ENCODE results near the gene EPS8L1.
"Not testable (repeated sequence)": the region's sequence is repeated elsewhere in the genome, so short reads cannot be mapped to it uniquely, and the experiment has no call there.

Gene EPS8L1

DNA sequence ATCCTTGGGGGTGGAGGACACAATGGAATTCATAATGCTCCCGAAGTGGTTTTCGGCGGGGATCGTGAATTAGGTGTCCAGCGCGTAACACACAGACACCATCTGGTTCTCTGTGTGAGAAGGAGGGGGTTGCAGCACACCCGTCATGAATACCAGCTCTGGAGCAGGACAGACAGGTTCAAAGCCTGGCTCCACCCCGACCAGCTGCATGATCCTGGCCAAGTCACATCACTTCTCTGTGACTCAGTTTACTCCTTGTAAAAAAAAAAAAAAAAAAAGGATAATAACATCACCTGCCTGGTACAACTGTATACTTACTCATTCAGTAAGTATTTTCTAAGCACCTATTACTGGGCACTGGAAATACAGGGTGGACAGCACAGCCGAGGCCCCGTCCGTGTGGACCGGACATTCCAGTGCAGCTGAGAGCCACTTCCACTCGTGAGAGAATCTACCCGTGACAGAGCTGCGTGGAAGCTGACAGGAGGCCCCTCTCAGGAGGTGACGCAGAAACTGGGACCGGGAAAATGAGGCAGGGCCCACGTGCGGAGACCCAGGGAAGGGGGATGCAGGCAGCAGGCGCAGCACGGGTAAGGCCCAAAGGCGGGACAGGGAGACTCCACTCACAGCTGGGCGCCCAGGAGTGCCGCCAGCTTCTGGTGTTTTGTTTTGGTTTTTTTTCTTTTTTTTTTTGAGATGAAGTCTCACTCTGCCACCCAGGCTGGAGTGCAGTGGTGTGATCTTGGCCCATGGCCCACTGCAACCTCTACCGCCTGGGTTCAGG is 24.7 kb upstream of the EPS8L1 start:
- no peak for DNase-seq (ENCODE audit: low read depth)

DNA sequence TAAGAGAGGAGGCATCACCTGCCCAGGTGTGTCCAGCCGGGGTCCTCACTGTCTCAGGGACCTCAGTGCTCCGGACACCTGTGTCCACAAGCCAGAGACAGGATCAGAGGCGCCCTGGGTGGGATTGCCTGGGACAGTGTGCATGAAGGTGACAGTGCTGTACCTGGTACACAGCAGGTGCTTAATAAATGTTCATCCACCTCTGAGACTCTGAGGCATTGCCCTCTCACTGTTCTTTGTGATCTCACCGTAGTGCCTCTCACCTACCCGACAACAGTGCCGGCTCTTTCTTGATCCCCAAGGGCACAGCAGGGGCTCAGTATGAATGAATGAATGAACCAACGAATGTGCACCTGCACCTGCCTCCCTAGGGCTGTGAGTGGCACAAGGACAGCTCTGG is 21.9 kb upstream of the EPS8L1 start:
- DNase-seq (ENCODE audit: low read depth), result no peak

DNA sequence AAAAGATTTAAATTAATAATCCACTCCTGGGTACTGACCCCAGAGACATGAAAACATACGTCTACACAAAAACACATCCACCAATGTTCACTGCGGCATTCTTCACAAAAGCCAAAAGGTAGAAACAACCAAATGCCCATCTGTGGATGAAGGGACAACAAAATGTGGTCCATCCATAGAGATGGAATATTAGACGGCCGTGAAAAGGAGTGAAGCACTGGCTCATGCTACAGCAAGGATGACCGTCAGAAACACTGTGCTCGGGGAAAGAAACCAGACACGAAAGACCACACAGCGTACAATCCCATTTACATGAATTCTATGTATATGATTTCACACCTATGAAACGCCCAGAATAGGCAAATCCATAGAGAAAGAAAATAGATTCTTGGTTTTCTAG is 18.8 kb upstream of the EPS8L1 start:
- no peak for DNase-seq (ENCODE audit: low read depth)

DNA sequence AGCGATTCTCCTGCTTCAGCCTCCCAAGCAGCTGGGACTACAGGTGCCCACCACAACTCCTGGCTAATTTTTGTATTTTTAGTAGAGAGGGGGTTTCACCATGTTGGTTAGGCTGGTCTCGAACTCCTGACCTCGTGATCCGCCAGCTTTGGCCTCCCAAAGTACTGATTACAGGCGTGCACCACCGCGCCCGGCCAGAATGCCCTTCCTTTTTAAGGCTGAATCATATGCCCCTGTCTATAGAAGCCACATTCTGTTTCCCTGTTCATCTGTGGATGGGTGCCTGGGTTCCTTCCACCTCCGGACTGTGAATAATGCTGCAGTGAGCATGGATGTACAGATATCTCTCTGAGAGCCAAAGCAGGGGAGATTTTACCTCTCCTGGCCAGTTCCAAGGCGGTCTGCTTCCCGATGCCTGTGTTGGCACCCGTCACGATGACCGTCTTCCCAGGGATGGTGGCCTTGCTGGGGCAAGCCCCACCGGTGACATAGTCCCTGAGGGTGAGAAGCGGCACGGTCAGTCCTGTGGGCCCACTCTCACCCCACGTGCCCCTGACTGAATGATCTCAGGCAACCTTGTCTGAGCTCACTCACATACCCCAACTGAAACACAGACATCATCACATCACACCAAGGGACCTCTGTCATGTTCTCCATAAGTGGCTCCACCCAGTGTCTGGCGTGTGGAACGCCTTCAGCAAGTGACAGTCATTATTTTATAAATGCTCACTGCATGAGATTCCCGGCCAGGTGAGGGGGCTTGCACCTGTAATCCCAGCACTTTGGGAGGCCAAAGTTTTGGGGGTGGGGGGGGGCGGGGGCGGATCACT is 16.7 kb upstream of the EPS8L1 start:
- DNase-seq (ENCODE audit: low read depth), result no peak

DNA sequence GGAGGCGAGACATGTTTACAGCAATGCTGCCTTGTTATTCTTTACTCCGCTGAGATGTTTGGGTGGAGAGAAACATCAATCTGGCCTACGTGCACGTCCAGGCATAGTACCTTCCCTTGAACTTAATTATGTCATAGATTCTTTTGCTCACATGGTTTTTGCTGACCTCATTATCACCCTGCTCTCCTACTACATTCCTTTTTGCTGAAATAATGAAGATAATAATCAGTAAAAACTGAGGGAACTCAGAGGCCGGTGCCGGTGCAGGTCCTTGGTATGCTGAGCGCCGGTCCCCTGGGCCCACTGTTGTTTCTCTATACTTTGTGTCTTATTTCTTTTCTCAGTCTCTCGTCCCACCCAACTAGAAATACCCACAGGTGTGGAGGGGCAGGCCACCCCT is 15.4 kb upstream of the EPS8L1 start:
- not testable (repeated sequence) for DNase-seq (ENCODE audit: low read depth)

DNA sequence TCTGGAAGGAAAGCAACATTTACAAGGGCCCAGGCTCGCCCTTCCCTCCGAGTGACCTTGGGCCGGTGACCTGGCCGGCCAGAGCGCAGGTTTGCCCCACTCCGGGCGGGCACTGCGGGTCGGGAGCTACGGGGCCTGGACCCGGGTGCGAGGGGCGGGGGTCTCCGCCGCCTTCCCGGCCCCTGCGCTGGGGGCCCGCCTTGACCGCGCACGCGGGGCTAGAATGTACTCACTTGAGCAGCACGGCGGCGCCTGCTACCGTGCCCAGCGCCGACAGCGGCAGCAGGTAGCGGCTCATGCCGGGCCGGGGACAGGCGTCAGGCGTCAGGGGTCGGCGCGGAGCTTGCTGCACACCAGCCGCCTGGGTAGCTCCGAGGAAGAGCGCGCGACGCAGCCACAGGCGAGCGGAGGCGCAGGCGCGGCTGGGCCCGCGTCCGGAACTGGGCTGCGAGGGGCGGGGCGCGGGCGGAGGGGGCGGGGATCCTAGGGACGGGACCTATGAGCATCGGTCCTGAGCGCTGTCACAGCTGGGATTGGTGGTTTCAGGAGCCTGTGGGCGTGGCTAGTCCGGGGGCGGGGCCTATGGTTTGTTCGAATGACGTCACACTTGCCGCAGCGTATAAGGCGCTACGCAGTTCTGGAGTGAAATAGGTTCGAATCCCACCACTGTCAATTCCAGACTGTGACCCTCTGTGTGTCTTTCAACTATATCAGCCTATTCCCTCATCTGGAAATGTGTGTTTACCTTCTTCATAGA is 12.8 kb upstream of the EPS8L1 start, which contains the start of gene RDH13:
RDH13 (minus strand) TSS at position 414 of the 757 bp plus-strand sequence; CDS start at position 298, 116 bp downstream.
- DNase-seq (ENCODE audit: low read depth), result no peak

DNA sequence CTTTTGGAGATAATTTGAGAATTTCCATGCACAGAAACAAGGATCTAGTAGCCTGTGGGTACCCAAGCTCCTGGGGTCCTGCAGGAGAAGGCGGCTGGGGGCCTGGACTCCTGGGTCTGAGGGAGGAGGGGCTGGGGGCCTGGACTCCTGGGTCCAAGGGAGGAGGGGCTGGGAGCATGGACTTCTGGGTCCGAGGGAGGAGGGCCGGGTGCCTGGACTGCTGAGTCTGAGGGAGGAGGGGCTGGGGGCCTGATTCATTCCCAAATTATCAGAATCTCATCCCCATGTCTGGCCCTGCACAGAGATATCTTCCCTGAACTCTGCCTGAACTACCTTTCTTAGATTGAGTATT is 12.2 kb upstream of the EPS8L1 start:
- no peak for DNase-seq (ENCODE audit: low read depth)

DNA sequence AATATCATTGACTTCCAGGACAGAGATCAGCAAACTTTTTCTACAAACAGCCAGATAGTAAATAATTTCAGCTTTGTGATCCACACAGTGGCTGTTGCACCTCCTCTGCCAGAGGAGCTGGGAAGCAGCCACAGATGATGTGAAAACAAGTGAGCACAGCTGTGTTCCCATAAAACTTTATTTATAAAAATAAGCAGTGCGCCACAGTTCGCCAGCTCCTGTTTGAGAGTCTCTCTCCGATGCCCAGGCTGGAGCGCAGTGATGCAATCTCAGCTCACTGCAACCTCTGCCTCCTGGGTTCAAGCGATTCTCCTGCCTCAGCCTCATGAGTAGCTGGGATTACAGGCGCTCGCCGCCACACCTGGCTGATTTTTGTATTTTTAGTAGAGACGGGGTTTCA is 10.2 kb upstream of the EPS8L1 start:
- DNase-seq (ENCODE audit: low read depth), result not testable (repeated sequence)

DNA sequence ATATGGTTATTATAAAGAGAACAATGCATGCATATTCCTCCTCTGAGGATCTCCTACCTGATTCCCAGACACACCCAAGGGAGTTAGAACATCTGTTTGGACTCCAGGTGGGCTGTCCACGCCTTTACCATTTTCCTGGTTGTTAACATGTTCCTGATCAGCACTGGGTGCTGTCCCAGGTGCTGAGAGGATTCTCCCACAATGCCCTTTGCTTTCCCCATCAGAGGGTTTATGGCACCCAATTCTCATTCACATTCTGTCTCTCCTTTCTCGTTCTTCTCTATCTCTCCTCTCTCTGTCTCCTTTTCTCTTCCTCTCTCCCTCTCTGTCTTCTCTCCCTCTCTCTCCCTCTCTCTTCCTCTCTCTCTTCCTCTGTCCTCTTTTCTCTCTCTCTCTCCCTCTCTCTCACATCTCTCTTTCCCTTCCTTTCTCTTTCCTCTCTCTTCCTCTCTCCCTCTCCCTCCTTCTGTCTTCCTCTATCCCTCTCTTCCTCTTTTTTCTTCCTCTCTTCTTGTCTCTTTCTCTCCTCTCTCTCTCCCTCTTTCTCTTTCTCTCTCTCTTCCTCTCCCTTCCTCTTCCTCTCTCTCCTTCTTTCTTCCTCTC is 9.5 kb upstream of the EPS8L1 start:
- DNase-seq (ENCODE audit: low read depth), result no peak

DNA sequence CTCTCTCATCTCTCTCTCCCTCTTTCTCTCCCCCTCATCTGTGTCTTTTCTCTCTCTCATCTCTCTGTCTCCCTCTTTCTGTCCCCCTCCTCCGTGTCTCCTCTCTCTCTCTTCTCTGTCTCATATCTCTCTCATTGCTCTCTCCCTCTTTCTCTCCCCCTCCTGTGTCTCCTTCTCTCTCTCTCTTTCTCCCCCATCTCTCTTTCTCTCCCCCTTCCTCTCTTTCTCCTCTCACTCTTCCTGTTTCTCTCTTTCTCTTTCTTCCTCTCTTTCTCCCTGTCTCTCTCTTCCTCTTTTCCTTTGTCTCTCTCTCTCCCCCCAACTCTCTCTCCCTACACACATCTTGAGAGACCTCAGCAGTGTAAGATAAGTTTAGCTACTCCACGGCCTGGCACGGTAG is 7.8 kb upstream of the EPS8L1 start:
- DNase-seq (ENCODE audit: low read depth), result no peak

DNA sequence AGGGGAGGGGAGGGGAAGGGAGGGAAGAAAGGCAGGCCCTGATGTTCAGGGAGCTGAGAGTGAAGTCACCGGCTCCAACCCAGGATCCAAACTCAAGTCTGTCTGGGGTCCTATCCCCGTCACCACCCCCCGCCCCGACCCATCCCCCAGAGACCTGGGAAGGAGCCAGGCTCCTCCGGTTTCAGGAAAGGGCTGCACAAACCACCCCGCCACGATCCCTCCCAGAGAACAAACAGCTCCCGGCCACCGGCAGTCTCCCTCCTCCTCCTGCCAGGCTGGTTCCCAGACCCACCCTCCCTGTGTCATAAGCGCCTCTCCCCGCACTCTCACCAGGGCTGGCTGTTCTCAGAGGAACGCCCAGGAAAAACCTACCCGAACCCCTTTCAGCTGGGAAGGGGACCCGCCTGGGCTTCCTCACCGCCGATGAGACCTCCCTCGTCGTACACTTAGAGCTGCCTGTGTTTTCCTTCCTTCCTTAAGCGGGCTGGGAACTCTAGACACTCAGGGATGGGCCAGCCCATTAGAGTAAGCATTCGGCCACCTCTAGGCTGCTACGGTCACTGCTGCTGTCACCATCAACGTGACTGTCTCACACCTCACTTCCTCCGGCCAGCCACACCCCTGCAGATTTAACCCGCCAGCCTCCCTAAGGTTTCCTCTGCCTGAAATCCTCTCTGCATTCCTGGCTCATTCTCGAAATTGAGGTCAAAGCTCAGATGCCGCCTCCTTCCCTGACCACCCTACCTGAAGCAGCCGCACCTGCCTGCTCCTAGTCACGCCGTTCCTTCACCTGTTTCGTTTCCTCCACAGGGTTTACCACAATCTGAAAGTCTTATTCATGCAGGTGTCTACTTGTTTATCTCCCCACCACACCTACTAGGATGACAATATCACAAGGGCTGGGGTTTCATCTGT is 6.5 kb upstream of the EPS8L1 start:
- no peak for DNase-seq (ENCODE audit: low read depth)

DNA sequence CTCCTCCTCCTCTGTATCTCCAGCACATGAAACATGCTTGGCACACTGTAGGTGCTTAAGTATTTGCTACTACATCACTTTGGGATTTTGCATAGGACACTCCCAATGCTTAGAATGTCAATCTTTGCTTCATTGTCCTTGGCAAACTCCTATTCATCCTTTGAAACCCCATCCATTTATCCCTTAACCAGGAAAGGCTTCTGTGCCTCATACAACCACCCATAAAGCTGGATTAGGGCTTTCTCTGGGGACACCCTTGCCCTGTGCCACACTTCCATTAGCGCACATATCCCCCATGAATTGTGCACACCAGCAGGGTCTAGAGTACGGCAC is 5.8 kb upstream of the EPS8L1 start:
- DNase-seq (ENCODE audit: low read depth), result no peak

DNA sequence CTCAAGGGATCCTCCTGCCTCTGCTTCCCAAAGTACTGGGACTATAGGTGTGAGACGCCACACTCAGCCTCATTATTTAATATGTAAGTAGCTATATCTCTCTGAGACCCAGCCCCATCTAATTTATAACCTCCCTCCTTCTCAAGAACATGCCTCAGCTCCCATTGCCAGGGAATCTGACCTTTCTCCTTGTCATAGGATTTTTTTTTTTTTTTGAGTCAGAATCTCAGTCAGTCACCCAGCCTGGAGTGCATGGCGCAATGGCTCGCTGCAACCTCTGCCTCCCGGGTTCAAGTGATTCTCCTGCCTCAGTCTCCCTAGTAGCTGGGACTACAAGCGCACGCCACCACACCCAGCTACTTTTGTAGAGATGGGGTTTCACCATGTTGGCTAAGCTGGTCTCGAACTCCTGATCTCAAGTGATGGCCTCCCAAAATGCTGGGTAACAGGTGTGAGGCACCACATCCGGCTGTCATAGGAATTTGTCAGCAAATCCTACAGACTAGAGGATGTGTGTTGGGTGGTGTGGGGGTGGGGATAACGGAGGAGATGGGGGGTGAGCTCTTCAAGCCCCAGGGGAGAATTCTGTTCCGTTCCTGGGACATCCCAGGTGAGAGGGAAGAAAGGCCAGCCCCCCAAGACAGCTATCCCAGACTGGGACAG is 5.1 kb upstream of the EPS8L1 start:
- DNase-seq (ENCODE audit: low read depth), result no peak

DNA sequence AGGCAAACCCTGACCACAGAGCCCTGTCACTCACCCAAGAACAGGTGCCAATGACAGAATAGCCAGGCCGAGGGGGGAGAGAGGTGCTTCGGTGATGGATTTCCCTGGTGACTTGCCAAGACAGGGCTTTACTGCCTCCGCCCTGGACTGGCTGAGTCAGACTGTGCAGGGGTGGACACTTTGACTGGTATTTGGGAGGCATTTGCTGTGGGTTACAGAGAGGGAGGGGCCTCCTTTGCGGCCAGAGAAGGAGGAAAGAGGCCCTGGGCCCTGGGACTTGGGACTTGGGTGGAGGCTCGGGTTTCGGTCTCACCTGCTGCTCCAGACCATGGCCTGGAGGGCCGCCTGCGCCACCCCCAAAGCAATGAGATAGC is 4.6 kb upstream of the EPS8L1 start:
- peak; percentile 70 for DNase-seq (ENCODE audit: low read depth)

DNA sequence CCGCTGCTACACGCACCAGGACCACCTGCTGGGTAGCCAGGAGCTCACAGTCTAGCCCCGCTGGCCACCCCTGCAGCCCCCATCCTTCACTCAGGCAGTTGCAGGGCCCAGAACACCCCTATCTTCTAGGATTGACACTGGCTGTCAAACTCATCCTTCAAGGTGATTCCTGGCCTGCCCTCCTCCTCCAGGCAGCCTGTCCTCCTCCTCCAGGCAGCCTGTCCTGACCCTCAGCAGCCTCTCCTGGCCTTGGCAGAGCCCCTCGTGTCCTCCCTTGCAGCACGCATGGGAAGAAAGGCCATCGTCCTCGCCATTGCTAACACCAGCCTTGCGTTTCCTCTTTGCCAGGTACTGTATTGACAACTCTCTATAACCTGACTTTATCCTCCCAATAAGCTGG is 3.8 kb upstream of the EPS8L1 start:
- DNase-seq (ENCODE audit: low read depth), result no peak

DNA sequence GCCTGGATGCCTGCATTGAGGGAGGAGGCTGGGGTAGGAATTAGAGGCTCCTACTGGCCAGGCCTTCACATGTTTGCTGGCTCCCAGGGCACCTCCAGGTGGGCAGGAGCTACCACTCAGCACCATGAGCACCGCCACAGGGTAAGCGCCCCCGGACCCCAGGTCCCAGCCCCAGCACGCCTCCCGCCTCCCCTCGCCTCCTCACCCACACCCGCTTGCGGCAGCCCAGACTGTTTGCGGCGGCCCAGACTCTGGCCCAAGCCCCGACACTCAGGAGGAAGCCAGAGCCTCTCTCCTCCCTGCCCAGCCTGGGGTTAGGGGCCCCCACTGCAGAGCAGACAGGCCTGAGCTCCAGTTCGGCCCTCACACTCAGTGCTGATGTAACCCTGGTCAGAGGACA is 652 bp downstream of the EPS8L1 start:
- DNase-seq (ENCODE audit: low read depth), result no peak

DNA sequence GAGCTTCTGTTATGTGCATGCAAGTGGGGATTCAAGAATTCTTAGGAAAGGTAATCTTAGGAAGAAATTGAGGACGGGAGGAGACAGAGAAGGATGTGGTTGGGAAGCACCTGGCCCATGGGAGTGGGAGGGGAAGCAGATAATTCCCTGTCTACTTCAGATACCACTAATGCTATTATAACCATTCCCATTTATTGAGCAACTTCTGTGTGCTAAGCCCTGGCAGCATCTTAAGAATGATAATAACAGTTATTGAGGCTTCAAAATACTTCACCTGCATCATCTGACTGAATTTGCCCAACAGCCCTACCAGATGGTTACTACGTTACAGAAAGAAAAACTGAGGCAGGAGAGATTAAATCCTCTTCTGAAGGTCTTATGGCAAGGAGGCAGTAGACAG is 1.4 kb downstream of the EPS8L1 start:
- no peak for DNase-seq (ENCODE audit: low read depth)

DNA sequence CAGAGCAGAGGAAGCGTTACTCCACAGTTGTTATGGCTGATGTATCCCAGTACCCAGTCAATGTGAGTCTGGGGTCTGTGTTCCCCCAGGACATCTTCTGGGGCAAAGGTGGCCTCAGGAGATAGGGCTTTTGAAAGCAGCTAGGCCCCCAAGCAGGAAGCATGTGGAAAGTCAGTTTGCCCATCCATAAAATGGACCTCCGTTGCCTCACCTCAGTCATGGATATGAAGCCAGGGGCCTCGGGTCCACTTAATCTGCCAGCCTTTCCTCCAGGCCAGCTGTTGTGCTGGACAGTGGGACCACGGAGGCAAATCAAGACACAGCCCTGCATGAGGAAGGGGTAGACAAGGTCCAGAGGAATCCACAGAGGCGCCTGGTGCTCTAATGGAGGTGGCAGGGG is 3.3 kb downstream of the EPS8L1 start:
- no peak for DNase-seq (ENCODE audit: low read depth)

DNA sequence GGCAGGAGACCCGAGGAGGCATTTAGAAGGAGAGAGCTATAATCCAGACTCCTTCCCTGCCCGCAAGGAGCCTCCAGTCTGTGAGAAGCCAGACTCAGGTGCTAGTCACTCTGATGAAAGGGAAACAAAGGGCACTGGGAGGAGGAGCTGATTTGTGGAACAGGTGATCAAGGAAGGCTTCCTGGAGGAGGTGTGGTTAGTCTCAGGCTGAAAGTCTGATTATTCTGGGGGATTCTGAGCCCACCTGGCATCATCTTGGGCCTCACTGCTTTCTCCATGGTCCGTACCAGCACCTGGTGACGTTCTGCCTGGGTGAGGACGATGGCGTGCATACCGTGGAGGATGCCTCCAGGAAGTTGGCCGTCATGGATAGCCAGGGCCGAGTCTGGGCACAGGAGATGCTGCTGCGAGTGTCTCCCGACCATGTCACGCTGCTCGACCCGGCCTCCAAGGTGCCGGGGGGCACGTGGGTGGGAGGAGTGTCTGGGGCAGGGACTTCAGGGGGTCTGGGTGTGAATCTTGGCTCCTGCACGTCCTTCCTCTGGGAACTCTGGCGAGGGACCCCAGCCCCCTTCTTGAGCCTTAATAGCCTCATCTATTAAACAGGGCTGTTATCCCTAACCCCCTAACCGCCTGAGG is 3.9 kb downstream of the EPS8L1 start:
- no peak for DNase-seq (ENCODE audit: low read depth)

Measured in HS-27A (cell line).